A204.1 (cell line): Measurements from ENCODE around the gene INSL6.
"Not testable (repeated sequence)": the region's sequence is repeated elsewhere in the genome, so short reads cannot be mapped to it uniquely, and the experiment has no call there.

Experiments
- FAIRE-seq: peaks from 2 replicates; lab custom pipeline; 2012; peaks lifted over from hg19 to GRCh38; lab: Jason Lieb, UNC

The INSL6 gene

GRCh38 chr9:5185220-5185840 lies at the start of gene INSL6:
Gene INSL6 (minus strand): TSS chr9:5185639. CDS start chr9:5185602, 37 bp downstream.
- no peak for FAIRE-seq

GRCh38 chr9:5231212-5231611 lies 45.8 kb upstream of the INSL6 start, which contains the start of gene INSL4:
Gene INSL4 (plus strand): TSS chr9:5231419. CDS start chr9:5231524, 105 bp downstream.
- no peak for FAIRE-seq

GRCh38 chr9:5230554-5230953 lies 45.1 kb upstream of the INSL6 start:
- no peak for FAIRE-seq

- FAIRE-seq: no peak
These were observed 19.6 kb upstream of the INSL6 start for GRCh38 chr9:5205071-5205470.

GRCh38 chr9:5195463-5195862 lies 10.0 kb upstream of the INSL6 start:
- FAIRE-seq: no peak

- no peak for FAIRE-seq
These were observed 7.9 kb upstream of the INSL6 start for GRCh38 chr9:5193345-5193744.

- no peak for FAIRE-seq
These were observed 6.5 kb upstream of the INSL6 start for GRCh38 chr9:5191985-5192384.

- no peak for FAIRE-seq
These were observed 2.9 kb upstream of the INSL6 start for GRCh38 chr9:5188060-5188984.

- FAIRE-seq: peak; percentile 68
These were observed 1.2 kb upstream of the INSL6 start for GRCh38 chr9:5186416-5187169.

GRCh38 chr9:5184776-5185175 lies 663 bp downstream of the INSL6 start:
- no peak for FAIRE-seq

- FAIRE-seq: not testable (repeated sequence)
These were observed 4.8 kb downstream of the INSL6 start for GRCh38 chr9:5180631-5181030.

GRCh38 chr9:5178126-5178805 lies 7.2 kb downstream of the INSL6 start:
- no peak for FAIRE-seq

- no peak for FAIRE-seq
These were observed 39.2 kb downstream of the INSL6 start for GRCh38 chr9:5146241-5146640.

- no peak for FAIRE-seq
These were observed 41.2 kb downstream of the INSL6 start for GRCh38 chr9:5144217-5144616.

GRCh38 chr9:5140151-5140550 lies 45.3 kb downstream of the INSL6 start:
- no peak for FAIRE-seq

GRCh38 chr9:5122516-5122915 lies 62.9 kb downstream of the INSL6 start:
- no peak for FAIRE-seq

GRCh38 chr9:5122116-5122515 lies 63.3 kb downstream of the INSL6 start:
- FAIRE-seq: no peak

- no peak for FAIRE-seq
These were observed 71.3 kb downstream of the INSL6 start for GRCh38 chr9:5113994-5114748.
